ENCODE measurements around the gene CYFIP2.

DNA sequence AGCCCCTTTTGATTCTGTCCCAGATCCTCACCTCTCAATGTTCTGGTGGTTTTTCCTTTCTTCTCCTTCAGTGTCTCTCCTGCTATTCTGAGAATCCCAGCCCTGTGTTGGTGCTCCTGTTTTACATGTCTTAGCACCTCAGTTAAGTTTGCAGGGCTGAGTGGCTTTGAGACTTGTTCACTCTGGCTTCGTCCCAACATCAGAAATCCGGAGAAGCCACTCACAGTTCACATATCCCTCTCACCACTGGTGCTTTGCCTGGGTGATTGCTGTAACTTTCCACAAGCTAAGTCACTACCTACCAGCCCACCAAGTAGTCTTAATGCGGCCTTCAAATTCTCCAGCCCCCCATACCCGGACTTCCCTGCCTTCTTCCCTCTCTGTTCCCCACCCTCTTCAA lies 40.2 kb downstream of the CYFIP2 start:
- TF ChIP-seq, protein P1, sequence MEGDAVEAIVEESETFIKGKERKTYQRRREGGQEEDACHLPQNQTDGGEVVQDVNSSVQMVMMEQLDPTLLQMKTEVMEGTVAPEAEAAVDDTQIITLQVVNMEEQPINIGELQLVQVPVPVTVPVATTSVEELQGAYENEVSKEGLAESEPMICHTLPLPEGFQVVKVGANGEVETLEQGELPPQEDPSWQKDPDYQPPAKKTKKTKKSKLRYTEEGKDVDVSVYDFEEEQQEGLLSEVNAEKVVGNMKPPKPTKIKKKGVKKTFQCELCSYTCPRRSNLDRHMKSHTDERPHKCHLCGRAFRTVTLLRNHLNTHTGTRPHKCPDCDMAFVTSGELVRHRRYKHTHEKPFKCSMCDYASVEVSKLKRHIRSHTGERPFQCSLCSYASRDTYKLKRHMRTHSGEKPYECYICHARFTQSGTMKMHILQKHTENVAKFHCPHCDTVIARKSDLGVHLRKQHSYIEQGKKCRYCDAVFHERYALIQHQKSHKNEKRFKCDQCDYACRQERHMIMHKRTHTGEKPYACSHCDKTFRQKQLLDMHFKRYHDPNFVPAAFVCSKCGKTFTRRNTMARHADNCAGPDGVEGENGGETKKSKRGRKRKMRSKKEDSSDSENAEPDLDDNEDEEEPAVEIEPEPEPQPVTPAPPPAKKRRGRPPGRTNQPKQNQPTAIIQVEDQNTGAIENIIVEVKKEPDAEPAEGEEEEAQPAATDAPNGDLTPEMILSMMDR (IDR thresholded peaks at IDR 0.05): no peak
- no peak for TF ChIP-seq POLR2A (IDR thresholded peaks at IDR 0.05)

Measured in adrenal gland (tissue), 5 donors.